ENCODE results near the gene LUC7L.

Gene LUC7L

GRCh38 chr16:179211-180092 is 49.8 kb downstream of the LUC7L start:
- no peak overlapping the region for H2BK15ac ChIP-seq (ENCODE audit: low read length)
- no peak overlapping the region for H3K9ac ChIP-seq (ENCODE audit: low read depth, low read length, poor library complexity)
- H3K4me3 ChIP-seq (ENCODE audit: low read length in 2 of 2) = no peak overlapping the region
- no CpG with 5 or more reads among the region's 17 CpGs for WGBS, 2 donors (ENCODE audit: extremely low coverage in 2 of 2, insufficient read length in 2 of 2, insufficient replicate concordance in 1 of 2)
- H3K36me3 ChIP-seq (replicated peaks in 1 of 2; ENCODE audit: control insufficient read depth in 2 of 2, insufficient read depth in 2 of 2, low read length in 2 of 2) = peaks cover 4 to 6% of the 10 kb centered on the region in 2 donors
- H4K8ac ChIP-seq (ENCODE audit: low read depth, low read length) = no peak overlapping the region
- no peak for DNase-seq (ENCODE audit: low spot score)
- H3K14ac ChIP-seq (ENCODE audit: low read length) = no peak overlapping the region
- no peaks in the 10 kb centered on the region for H3K79me1 ChIP-seq (ENCODE audit: low read depth, low read length)
- H3K4ac ChIP-seq (ENCODE audit: low read length) = no peak overlapping the region
- H4K91ac ChIP-seq (ENCODE audit: low read depth, low read length, poor library complexity) = no peak overlapping the region
- H3K18ac ChIP-seq (ENCODE audit: low read length) = no peak overlapping the region
- no peak overlapping the region for H2AFZ ChIP-seq (ENCODE audit: low read length)
- H3K27ac ChIP-seq (replicated peaks; ENCODE audit: low read length) = no peak overlapping the region
- H2BK12ac ChIP-seq (ENCODE audit: low read length) = no peak overlapping the region
- no peak overlapping the region for H2BK120ac ChIP-seq (ENCODE audit: low read depth, low read length)
- peak overlapping the region; percentile 86 for H3K4me2 ChIP-seq (ENCODE audit: insufficient read depth, low read length, poor library complexity, severe bottlenecking)
- H2BK5ac ChIP-seq (ENCODE audit: low read length) = no peak overlapping the region
- H3K23ac ChIP-seq (ENCODE audit: low read depth, low read length, poor library complexity) = no peak overlapping the region
- H3K27me3 ChIP-seq (ENCODE audit: control insufficient read depth in 3 of 3, insufficient read depth in 3 of 3, low read depth in 1 of 3, low read length in 3 of 3) = peaks cover 24 to 51% (median 42%) of the 10 kb centered on the region in 3 experiments
- no peak overlapping the region for H2AK5ac ChIP-seq (ENCODE audit: low read depth, low read length)
- peaks cover 0 to 11% of the 10 kb centered on the region in 2 donors for H3K4me1 ChIP-seq (ENCODE audit: control insufficient read depth in 2 of 2, insufficient read depth in 1 of 2, low read depth in 1 of 2, low read length in 2 of 2)
- peaks cover 0 to 7% of the 10 kb centered on the region in 2 donors for H3K9me3 ChIP-seq (replicated peaks in 1 of 2; ENCODE audit: control insufficient read depth in 2 of 2, insufficient read depth in 1 of 2, low read depth in 1 of 2, low read length in 2 of 2)

GRCh38 chr16:178668-179015 is 50.6 kb downstream of the LUC7L start:
- no peak overlapping the region for H3K27ac ChIP-seq (replicated peaks; ENCODE audit: low read length)
- WGBS, 2 donors (ENCODE audit: extremely low coverage in 2 of 2, insufficient read length in 2 of 2, insufficient replicate concordance in 1 of 2) = no CpG with 5 or more reads among the region's 11 CpGs
- no peak for DNase-seq (ENCODE audit: low spot score)
- no peak overlapping the region for H2BK120ac ChIP-seq (ENCODE audit: low read depth, low read length)
- H2BK15ac ChIP-seq (ENCODE audit: low read length) = no peak overlapping the region
- no peaks in the 10 kb centered on the region for H3K79me1 ChIP-seq (ENCODE audit: low read depth, low read length)
- H3K4me3 ChIP-seq (ENCODE audit: low read length in 2 of 2) = no peak overlapping the region
- H2AK5ac ChIP-seq (ENCODE audit: low read depth, low read length) = no peak overlapping the region
- H3K4me2 ChIP-seq (ENCODE audit: insufficient read depth, low read length, poor library complexity, severe bottlenecking) = no peak overlapping the region
- no peak overlapping the region for H2AFZ ChIP-seq (ENCODE audit: low read length)
- H2BK5ac ChIP-seq (ENCODE audit: low read length) = no peak overlapping the region
- H4K8ac ChIP-seq (ENCODE audit: low read depth, low read length) = no peak overlapping the region
- peaks cover 0 to 3% of the 10 kb centered on the region in 2 donors for H3K36me3 ChIP-seq (replicated peaks in 1 of 2; ENCODE audit: control insufficient read depth in 2 of 2, insufficient read depth in 2 of 2, low read length in 2 of 2)
- H3K9ac ChIP-seq (ENCODE audit: low read depth, low read length, poor library complexity) = no peak overlapping the region
- H3K9me3 ChIP-seq (replicated peaks in 1 of 2; ENCODE audit: control insufficient read depth in 2 of 2, insufficient read depth in 1 of 2, low read depth in 1 of 2, low read length in 2 of 2) = peaks cover 0 to 7% of the 10 kb centered on the region in 2 donors
- no peak overlapping the region for H2BK12ac ChIP-seq (ENCODE audit: low read length)
- H3K18ac ChIP-seq (ENCODE audit: low read length) = no peak overlapping the region
- H3K27me3 ChIP-seq (ENCODE audit: control insufficient read depth in 3 of 3, insufficient read depth in 3 of 3, low read depth in 1 of 3, low read length in 3 of 3) = peaks cover 25 to 54% (median 47%) of the 10 kb centered on the region in 3 experiments
- no peak overlapping the region for H4K91ac ChIP-seq (ENCODE audit: low read depth, low read length, poor library complexity)
- H3K14ac ChIP-seq (ENCODE audit: low read length) = no peak overlapping the region
- H3K23ac ChIP-seq (ENCODE audit: low read depth, low read length, poor library complexity) = no peak overlapping the region
- H3K4ac ChIP-seq (ENCODE audit: low read length) = no peak overlapping the region
- peaks cover 0 to 8% of the 10 kb centered on the region in 2 donors for H3K4me1 ChIP-seq (ENCODE audit: control insufficient read depth in 2 of 2, insufficient read depth in 1 of 2, low read depth in 1 of 2, low read length in 2 of 2)

- Histone ChIP-seq H3K27me3 (ENCODE audit: control insufficient read depth in 3 of 3, insufficient read depth in 3 of 3, low read depth in 1 of 3, low read length in 3 of 3) (peaks cover 25 to 59% (median 52%) of the 10 kb centered on the region in 3 experiments), H3K23ac (ENCODE audit: low read depth, low read length, poor library complexity) (peak overlapping the region; percentile 76), H2BK12ac (ENCODE audit: low read length) (no peak overlapping the region), H4K8ac (ENCODE audit: low read depth, low read length) (no peak overlapping the region), H2AK5ac (ENCODE audit: low read depth, low read length) (no peak overlapping the region), H3K4me3 (ENCODE audit: low read length in 2 of 2) (no peak overlapping the region), H3K36me3 (replicated peaks in 1 of 2; ENCODE audit: control insufficient read depth in 2 of 2, insufficient read depth in 2 of 2, low read length in 2 of 2) (peaks cover 0 to 3% of the 10 kb centered on the region in 2 donors), H2BK120ac (ENCODE audit: low read depth, low read length) (no peak overlapping the region), H3K4me1 (ENCODE audit: control insufficient read depth in 2 of 2, insufficient read depth in 1 of 2, low read depth in 1 of 2, low read length in 2 of 2) (peaks cover 0 to 8% of the 10 kb centered on the region in 2 donors), H3K27ac (replicated peaks; ENCODE audit: low read length) (no peak overlapping the region), H2BK5ac (ENCODE audit: low read length) (no peak overlapping the region), H4K91ac (ENCODE audit: low read depth, low read length, poor library complexity) (no peak overlapping the region), H3K18ac (ENCODE audit: low read length) (peak overlapping the region; percentile 21), H3K9ac (ENCODE audit: low read depth, low read length, poor library complexity) (no peak overlapping the region), H3K14ac (ENCODE audit: low read length) (no peak overlapping the region), H2AFZ (ENCODE audit: low read length) (no peak overlapping the region), H3K9me3 (replicated peaks in 1 of 2; ENCODE audit: control insufficient read depth in 2 of 2, insufficient read depth in 1 of 2, low read depth in 1 of 2, low read length in 2 of 2) (peaks cover 0 to 7% of the 10 kb centered on the region in 2 donors), H3K4me2 (ENCODE audit: insufficient read depth, low read length, poor library complexity, severe bottlenecking) (no peak overlapping the region), H3K79me1 (ENCODE audit: low read depth, low read length) (no peaks in the 10 kb centered on the region), H2BK15ac (ENCODE audit: low read length) (no peak overlapping the region), H3K4ac (ENCODE audit: low read length) (no peak overlapping the region)
- DNase-seq (ENCODE audit: low spot score) = no peak
- no CpG with 5 or more reads among the region's 11 CpGs for WGBS, 2 donors (ENCODE audit: extremely low coverage in 2 of 2, insufficient read length in 2 of 2, insufficient replicate concordance in 1 of 2)
Measured at GRCh38 chr16:177981-178667, 51.1 kb downstream of the LUC7L start.

GRCh38 chr16:177394-177822 is 51.8 kb downstream of the LUC7L start:
- Histone ChIP-seq H4K8ac (ENCODE audit: low read depth, low read length) (no peak overlapping the region), H3K4me2 (ENCODE audit: insufficient read depth, low read length, poor library complexity, severe bottlenecking) (no peak overlapping the region), H2AK5ac (ENCODE audit: low read depth, low read length) (no peak overlapping the region), H3K9me3 (replicated peaks in 1 of 2; ENCODE audit: control insufficient read depth in 2 of 2, insufficient read depth in 1 of 2, low read depth in 1 of 2, low read length in 2 of 2) (peaks cover 0 to 7% of the 10 kb centered on the region in 2 donors), H3K4me1 (ENCODE audit: control insufficient read depth in 2 of 2, insufficient read depth in 1 of 2, low read depth in 1 of 2, low read length in 2 of 2) (peaks cover 0 to 8% of the 10 kb centered on the region in 2 donors), H3K4ac (ENCODE audit: low read length) (no peak overlapping the region), H2BK5ac (ENCODE audit: low read length) (no peak overlapping the region), H2BK120ac (ENCODE audit: low read depth, low read length) (no peak overlapping the region), H3K14ac (ENCODE audit: low read length) (peak overlapping the region; percentile 82), H2AFZ (ENCODE audit: low read length) (no peak overlapping the region), H3K23ac (ENCODE audit: low read depth, low read length, poor library complexity) (no peak overlapping the region), H3K79me1 (ENCODE audit: low read depth, low read length) (no peaks in the 10 kb centered on the region), H2BK15ac (ENCODE audit: low read length) (no peak overlapping the region), H2BK12ac (ENCODE audit: low read length) (no peak overlapping the region), H3K18ac (ENCODE audit: low read length) (no peak overlapping the region), H3K27ac (replicated peaks; ENCODE audit: low read length) (no peak overlapping the region), H4K91ac (ENCODE audit: low read depth, low read length, poor library complexity) (no peak overlapping the region), H3K4me3 (ENCODE audit: low read length in 2 of 2) (no peak overlapping the region), H3K27me3 (ENCODE audit: control insufficient read depth in 3 of 3, insufficient read depth in 3 of 3, low read depth in 1 of 3, low read length in 3 of 3) (peaks cover 25 to 59% (median 53%) of the 10 kb centered on the region in 3 experiments), H3K36me3 (replicated peaks in 1 of 2; ENCODE audit: control insufficient read depth in 2 of 2, insufficient read depth in 2 of 2, low read length in 2 of 2) (peaks cover 0 to 3% of the 10 kb centered on the region in 2 donors), H3K9ac (ENCODE audit: low read depth, low read length, poor library complexity) (no peak overlapping the region)
- WGBS, 2 donors (ENCODE audit: extremely low coverage in 2 of 2, insufficient read length in 2 of 2, insufficient replicate concordance in 1 of 2) = no CpG with 5 or more reads among the region's 13 CpGs
- DNase-seq (ENCODE audit: low spot score) = no peak

Measured in neuronal stem cell (in vitro differentiated cells).